HG03103 (cell line): ENCODE data around the gene P2RY12.
"Not testable (repeated sequence)": the region's sequence is repeated elsewhere in the genome, so short reads cannot be mapped to it uniquely, and the experiment has no call there.

Experiments used
- ATAC-seq: cut with Tn5 transposase; IDR thresholded peaks from one replicate; pipeline ENCODE4 v1.9.1; 2021; ENCODE audit warnings: low read depth; ENCODE audit not compliant: unreplicated experiment

P2RY12 gene

DNA sequence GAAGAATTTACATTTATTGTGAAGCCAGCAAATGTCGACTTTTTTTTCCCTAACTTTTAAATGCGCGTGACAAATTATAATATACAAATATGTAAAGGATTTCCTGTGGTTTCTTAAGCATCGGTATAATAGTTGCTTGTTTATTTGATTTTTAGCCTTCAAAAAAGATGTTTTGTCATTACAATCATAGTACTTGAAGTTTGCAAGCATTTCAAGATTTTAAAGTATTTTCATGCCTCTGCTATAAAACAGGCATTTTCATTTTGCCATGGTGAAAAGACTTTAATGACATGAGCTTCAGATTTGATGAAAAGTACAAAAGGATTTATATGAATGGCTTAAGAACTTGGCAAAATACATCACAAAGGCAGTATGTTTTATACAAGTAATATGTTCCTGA is 9.4 kb upstream of the P2RY12 start:
- ATAC-seq = no peak

DNA sequence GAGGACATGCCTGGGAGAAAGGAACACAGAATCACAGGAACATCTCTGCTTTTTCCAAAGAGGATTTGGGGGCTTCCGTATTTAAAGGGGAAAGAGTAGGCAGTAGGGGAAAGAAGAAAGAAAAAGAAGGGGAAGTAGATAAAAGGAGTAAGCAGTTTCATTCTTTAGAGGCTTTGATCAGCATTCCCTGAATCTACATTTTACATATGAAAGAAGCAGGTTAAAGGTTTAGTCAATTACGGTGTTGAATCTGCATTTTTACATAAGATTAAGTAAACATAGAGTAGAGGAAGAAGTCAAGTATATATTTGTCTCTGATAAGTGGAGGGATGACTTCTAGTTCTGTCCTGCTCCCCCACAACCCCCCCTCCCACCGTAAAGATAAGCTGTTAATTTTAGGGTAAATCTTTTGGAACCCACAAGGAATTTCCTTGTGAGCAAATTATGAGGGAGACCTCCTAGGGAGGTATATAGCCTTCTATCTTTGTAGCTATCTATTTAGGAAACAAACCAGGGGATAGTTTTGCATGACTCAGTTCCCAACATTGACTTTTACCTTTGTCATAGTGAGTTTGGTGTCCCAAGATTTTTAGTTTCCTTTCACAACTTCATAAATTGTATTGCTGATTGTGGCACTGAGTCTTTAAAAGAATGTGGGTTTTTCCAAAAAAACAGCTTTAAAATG is 8.7 kb upstream of the P2RY12 start:
- no peak for ATAC-seq

- ATAC-seq = not testable (repeated sequence)
Measured at GRCh38 chr3:151392191-151392590, 7.6 kb upstream of the P2RY12 start.

- ATAC-seq = no peak
Measured at GRCh38 chr3:151391720-151392119, 7.2 kb upstream of the P2RY12 start.

GRCh38 chr3:151387842-151388241 is 3.3 kb upstream of the P2RY12 start:
- ATAC-seq = no peak

DNA sequence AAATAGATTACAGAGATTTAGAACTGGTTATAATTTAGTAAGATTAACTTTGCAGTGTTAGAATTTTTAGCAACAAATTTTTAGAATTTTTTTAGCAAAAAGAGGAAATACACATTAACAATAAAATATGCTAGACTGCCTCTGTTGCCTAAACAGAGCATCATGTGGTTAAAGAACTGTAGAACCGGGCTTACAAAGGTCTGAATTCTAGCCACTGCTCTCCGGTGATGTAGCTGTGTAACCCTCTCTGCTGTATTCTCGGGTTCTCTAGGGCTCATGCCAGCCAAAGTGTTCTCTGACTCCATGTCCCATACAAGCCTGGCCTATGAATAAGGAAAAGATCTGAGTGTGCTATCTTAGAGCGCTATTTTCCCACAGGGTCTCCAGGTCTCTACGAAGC is 2.9 kb upstream of the P2RY12 start:
- no peak for ATAC-seq

DNA sequence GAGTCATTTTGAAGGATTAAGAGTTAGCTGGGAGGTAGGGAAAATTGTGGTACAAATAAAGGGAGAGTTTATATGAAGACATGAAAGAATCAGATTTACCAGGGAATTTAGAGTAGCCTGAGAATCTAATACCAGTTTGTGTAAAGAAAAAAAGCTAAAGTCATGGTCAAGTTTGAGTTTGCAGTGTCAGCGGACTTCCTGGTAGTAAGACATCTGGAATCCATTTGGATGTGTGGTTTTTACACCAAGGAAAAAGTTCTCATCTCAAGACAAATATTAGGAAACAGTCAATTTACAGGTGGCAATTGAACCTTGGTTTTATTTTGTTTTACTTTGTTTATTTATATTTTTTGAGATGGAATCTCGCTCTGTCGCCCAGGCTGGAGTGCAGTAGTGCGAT is 1.5 kb upstream of the P2RY12 start:
- ATAC-seq = no peak

- peak; percentile 37 for ATAC-seq
Measured at GRCh38 chr3:151383956-151384355, 597 bp downstream of the P2RY12 start.

GRCh38 chr3:151383111-151383510 is 1.4 kb downstream of the P2RY12 start:
- no peak for ATAC-seq

DNA sequence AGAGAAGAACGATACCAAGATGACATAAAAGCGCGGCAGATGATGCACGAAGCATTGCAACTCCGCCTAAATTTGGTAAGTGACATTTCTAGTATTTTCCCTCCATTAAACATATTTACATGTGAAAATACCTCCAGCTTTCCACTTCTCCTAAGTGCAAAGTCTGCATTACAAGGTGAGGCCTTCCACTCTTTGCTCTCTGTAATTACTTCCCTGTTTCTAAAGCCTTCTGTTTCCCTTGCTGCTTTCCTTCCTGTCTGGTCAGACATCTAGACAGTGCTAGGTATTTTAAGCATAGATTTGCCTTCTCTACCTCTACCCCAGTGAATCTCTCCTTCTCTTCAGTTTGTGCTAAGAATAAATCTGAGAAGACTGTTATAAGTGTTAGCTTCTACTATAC is 1.9 kb downstream of the P2RY12 start:
- no peak for ATAC-seq

DNA sequence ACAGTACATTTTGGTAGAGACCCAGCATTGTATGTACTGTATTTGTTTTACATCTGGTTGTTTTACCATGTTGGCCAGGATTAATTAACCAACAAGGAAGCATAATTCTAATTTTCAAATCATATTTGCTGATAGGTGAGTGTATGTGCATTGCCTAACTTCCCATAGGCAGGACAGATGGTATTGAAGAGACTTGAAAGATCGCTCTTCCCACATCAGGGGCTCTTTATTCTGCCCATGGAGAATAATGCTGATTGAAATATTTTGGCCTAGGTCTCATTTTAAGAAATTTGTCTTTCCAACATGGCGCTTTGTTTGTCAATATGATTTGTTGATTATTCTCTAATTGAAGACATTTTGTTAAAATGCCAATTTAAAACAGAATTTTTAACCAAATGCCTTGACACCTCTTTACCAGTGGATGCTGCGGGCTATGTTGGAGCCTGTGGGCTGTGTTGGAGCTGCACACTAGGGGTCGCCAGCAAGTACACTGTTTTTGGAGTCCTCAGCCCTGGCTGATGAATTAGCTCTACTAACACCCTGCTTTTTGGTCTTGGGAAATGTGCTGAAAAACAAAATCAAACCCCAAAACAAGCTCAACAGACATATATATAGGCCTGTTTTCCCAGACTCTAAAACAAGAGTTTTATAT is 5.3 kb downstream of the P2RY12 start:
- ATAC-seq = no peak

DNA sequence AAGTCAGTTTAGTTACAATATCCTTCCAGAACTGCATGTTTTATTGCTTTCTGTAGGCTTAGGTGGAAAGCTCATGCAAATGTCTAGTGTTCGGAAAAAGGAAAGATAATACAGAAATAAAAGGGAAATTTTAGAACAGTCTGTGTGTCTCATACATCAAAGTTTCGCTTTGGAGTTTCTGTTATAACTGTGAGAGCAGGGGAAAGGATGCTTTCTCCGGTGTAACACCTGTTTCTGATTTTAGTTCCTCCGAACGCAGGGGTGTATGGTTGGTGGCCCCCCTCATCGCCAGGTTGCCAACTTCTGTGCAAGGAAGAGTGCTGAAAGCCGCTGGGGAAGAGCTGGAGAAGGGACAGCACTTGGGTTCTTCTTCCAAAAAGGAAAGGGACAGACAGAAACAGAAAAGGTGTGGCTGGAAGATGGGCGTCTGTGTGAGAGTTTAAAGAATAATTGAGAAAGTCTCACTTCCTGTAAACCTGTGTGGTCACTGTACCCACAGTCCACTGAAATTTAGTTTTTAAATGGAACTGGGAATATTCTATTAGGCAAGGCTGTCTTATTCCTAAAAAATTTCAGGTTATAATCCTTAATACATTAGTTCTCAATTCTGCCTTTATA is 6.7 kb downstream of the P2RY12 start:
- ATAC-seq = no peak

- ATAC-seq = no peak
Measured at GRCh38 chr3:151372063-151372820, 12.3 kb downstream of the P2RY12 start.

DNA sequence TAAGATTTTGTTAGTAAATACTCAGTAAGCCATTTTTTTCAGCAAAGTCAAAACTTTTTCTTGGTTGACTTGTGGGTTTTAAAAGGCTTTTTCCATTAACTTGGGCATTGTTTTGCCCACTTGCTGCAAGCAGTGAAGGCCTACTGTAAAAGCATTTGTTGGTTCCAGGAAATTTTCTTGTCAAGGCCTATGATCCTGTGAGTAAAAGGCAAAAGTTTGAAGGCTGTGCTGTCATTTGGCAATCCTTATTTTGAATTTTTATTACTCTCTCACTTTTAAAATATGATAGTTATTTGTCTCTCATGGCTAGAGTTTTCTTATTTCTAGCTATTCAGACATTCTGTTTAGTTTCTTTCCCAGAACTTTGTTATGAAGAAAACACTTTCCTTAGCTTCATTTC is 13.0 kb downstream of the P2RY12 start:
- no peak for ATAC-seq

DNA sequence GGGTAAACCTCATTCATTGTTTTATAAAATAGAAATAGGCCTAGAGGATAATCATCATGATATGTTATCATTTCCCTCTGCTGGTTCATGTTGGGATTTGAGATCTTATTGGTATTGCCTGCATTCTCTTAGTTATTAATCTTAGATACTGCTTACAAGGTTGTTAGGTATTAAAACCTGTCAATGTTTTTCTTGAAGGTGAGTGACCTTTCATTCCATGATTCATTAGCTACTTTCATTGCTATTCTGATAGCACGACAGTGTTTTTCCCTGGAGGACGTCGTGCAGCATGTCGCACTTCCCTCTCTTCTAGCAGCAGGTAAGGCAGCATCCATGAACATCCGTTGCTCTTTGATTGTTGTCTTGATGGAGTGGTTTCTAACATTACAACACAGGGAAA is 17.1 kb downstream of the P2RY12 start:
- no peak for ATAC-seq

DNA sequence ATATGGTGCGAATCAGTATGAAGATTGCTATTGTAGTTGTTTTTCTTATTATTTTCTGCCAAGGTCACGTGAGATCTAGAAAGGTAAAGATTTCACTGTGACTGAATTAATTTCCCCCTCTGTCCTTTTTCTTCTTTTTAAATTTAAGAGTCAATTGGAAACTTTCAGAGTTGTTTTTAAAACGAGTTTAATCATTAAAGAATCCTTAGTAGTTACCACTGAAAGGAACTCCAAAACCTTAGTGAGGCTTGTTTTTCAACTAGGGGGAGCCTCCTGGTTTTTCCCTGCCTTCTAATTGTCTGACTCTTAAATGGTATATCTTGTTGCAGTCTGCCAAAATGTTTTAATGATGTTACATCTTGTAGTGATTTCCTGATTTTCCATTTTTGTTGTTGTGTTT is 17.6 kb downstream of the P2RY12 start:
- ATAC-seq = no peak

DNA sequence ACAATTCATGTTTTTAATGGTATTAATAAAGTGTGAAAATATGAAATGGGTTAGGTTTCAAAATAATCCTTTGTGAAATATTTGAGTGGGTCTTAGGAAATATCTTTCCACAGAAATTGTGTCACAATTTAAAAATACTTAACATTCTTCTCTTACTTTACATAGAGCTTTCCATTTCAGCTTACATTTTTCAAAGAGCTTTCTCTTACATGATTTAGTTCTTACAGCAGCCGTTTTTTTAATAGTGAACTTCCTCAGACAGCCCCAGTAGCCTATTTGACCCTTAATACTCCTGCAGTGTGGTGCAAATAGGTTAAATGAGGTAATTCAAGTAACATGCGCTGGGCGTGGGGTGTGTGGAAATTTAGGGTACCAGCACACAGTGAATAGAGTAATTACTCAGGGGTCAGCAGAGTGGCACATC is 21.8 kb downstream of the P2RY12 start:
- no peak for ATAC-seq

DNA sequence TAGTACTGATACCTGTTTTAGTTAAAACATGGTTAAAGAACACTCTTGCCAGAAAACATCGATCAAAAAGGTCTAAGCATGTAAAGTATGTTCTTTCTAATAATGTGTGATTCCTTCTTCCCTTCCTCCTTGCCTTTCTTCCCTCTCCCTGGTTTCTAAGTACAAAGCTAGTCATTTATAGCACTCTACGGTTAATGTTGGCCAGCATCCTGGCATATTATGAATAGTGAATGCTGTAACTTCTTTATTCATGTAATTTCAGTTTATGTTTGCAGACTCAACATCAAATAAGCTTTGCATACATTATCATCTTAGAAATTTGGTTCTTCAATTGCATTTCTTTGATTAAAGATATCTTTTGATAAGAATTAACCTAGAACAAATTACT is 27.1 kb downstream of the P2RY12 start:
- ATAC-seq = no peak

DNA sequence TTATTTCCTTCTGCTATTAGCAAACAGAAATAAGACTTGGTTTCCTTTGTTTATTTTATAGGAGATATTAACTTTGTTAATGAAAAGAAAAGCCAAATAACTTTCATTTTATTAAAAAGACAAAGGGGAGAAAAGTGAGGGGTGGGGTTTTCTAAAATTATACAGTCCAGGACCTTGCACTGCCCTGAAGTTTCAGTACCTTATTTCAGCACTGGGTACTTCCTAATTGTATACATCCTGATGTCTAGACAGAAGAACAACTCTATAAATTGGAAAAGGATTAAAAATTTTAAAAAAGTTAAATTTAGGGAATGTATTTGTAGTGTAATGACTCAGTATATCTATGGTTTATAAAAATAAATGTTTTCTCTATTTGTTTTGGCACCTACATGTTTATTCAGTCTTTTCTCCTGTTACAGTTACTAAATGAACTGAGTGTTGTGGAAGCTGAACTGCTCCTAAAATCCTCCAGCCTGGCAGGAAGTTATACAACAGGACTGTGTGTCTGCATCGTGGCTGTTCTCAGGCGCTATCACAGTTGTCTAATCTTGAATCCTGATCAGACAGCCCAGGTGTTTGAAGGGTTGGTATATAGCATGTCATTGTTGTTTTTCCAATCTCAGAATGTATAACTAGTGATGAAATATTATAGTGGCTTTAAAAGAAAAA is 27.6 kb downstream of the P2RY12 start:
- ATAC-seq = no peak

DNA sequence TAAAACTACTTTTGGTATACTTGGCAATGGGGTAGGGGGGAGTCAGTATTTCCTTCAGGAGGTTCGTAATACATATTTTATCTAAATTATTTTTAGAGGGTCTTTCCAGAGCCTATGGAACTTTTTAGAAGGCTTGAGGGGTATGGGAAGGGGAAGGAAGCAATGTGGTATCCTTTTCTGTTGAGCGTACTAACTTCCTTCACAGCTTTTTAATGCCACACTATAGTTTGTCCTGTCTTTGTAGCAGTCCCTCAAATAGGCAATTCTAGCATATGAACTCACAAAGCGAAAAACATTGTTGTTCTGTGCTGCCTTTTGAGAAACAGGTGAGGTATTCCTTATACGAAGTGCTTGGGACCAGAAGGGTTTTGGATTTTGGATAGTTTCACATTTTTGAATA is 32.9 kb downstream of the P2RY12 start:
- peak; percentile 21 for ATAC-seq

DNA sequence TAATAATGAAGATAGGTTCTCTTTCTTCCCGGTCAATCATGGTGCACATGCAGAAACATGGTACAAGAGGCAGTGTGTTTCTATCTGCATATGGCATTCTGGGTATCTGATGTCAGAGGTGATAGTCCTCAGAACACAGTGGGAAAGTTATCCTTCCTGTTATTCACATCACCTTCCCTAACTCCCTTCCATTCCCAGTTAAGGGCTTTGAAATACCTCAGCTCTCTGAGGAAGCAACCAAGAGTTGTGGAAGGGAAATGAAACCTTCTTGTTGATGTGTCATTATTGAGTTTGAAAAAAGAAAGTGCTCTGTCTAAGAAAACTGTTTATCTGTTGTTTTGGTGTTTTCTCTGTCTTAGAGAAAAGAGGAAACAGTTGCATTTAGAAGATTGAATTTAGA is 33.3 kb downstream of the P2RY12 start:
- peak; percentile 85 for ATAC-seq
